Activated T-cell treated with anti-CD3 and anti-CD28 coated beads for 48 hours (primary cell): ENCODE measurements around the gene HHATL.
"Not testable (repeated sequence)": the region's sequence is repeated elsewhere in the genome, so short reads cannot be mapped to it uniquely, and the experiment has no call there.

Source experiments
- DNase-seq: peaks from one replicate; pipeline ENCODE4 v3.0.0-alpha.2; 2020; ENCODE audit warnings: low read depth

HHATL gene

GRCh38 chr3:42734263-42734860 lies 31.8 kb upstream of the HHATL start:
- DNase-seq = no peak

DNA sequence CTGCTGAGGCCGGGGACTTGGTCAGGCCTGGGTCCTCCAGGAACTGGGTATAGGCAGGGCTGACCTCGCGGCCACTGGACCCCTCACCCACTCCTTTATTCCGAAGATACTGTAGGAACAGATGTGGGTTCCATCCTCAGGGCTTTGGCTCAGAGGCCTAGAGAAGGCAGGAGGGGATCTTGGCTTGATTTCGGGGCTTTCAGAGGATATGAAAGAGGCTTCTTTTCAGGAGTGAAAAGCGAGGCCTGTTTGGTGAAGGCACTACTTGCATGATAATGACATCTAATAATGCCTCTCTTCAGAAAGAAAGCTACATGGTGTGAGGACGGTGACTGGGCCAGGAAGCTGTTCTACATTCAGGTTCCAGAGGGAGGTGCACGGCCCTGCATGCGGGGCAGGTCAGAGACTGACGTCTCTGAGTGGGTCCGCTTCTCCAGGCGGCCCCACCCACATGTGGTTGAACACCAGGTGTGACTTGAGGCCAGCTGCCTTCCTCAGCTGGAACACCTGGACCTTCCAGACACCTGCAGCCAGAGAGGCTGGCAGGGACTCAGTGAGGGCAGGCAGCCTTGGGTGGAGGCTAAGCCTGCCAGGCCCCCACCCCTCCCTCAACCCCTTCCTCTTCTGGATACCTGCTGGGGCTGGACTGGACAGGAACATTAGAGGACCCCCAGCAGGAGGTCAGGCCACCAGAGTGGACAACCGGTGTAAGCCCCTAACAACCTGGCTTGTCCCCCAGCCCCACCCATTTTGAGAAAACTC lies 31.1 kb upstream of the HHATL start:
- DNase-seq = no peak

GRCh38 chr3:42732829-42733459 lies 30.3 kb upstream of the HHATL start:
- DNase-seq = no peak

- no peak for DNase-seq
Measured at GRCh38 chr3:42732196-42732828, 29.7 kb upstream of the HHATL start.

GRCh38 chr3:42731476-42732195 lies 29.0 kb upstream of the HHATL start:
- no peak for DNase-seq

DNA sequence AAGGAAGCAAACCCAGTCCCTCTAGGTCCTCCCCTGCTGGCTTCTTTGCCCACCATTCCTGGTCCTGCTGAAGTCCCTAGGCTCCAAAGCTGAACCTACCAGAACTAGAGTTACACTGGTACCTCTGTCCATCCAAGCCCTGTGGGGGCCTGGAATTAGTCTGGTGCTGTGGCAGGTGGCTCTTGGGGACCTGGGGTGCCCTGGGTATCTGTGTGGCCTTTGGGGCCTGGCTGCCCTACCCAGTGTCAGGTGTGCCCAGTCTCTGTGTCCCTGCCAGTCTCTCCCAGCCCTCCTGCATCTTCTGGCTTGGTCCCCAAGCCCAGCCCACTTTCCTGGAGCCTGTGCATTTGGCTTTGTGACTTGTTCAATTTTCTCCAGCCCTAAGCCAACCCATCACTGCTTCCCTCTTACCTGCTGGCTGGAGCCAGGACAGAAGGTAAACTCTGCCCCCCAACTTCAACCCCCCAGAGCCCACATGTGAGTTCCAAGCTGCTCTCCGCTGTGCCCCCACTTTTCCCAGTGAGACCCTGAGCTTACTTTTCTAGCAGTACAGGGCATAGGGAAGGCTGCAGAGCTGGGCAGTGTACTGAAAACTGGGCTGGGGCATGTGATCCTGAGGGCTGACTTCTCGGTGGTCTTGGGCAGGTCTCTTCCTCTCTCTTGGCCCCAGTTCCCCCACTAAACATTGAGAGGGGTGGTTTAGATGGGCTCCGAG lies 28.3 kb upstream of the HHATL start:
- no peak for DNase-seq

GRCh38 chr3:42730294-42730693 lies 27.7 kb upstream of the HHATL start:
- DNase-seq = no peak

DNA sequence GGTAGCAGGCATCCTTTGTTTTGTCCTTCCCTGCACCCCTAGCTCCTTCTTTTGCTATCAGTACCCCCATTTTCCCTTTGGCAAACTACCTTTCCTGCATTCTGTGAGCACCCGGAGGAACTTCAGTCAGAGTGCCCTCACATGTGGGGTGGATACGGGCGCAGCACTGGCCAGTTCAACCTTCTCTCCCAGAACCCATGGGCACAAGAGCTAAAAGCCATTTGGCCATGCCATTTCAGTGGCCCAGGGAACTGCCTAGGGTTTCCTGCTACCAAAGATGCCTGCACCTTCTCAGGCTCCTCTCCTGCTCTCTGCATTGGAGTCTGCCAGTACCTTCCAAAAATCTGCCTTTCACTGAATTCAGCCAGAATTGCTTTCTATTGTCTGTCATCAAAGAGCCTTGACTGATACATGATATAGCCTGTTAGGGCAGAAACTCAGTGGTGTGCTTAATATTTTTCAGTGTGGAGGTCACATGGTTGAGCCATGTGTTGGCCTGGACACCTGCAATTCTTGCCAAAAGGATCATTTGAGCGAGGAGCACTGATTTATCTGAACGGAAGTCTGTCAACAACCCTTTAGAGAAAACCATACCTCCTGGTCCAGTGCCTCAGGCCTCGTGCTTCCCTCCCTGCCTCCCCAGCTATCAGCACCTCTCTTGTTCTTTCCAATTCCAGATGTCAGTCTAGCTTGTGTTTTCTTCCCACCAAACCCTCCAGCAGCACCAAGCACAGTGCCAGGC lies 27.0 kb upstream of the HHATL start:
- no peak for DNase-seq

GRCh38 chr3:42728668-42729364 lies 26.2 kb upstream of the HHATL start:
- DNase-seq = no peak

DNA sequence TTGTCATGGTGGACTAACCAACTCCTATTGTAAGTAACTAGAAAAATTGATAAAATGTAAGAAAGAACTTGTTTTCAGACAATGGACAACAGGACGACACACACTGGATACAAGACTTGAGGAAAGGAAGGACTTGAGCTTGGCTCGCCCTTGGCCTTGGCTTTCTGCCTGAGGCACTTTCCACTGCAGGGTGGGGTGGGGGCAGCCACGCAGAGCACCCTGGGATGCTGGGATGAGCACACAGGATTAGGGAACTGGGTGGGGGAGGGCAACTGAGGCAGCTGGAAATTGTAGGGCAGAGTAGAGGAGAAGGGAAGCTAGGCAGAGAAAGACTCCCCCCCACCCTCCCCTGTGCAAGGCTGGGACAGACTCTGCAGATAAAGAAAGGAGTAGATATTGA lies 25.5 kb upstream of the HHATL start:
- DNase-seq = no peak

DNA sequence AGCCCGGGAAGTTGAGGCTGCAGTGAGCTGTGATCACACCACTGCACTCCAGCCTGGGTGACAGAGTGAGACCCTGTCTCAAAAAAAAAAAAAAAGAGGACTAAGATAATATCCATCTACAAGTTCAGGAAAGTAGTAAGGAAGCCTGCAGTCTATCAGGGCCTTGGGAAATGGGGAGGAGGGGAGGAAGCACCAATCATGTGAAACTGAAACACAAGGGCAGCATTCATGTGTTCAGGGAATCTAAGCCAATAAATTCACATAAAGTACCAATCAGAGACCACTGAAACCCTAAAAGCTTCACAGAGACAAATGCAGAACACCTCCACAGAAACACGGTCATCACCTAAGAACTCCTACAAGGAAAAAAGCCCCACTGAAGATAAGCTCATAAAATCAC lies 22.9 kb upstream of the HHATL start:
- no peak for DNase-seq

DNA sequence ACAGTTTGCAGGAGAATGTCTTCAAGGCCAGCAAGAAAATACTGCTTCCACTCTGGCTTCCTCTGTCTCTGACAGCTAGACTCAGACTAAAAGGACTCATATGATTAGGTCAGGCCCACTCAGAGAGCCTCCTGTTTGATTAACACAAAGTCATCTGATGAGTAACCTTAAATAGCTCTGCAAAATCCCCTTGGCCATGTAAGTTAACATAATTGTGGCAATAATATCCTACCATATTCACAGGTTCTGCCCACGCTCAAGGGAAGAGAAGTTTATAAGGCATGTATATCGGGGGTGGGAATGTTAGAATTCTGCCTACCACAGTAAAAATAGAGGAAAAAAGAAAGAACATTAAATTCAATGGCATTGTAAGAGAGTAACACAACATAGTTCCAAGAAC lies 20.6 kb upstream of the HHATL start:
- DNase-seq = no peak

DNA sequence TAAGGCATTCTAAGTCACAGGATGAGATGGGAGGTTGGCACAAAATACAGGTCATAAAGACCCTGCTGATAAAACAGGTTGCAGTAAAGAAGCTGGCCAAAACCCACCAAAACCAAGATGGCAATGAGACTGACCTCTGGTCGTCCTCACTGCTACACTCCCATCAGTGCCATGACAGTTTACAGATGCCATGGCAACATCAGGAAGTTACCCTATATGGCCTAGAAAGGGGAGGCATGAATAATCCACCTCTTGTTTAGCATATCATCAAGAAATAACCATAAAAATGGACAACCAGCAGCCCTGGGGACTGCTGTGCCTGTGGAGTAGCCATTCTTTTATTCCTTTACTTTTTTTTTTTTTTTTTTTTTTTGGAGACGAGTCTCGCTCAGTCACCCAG lies 19.8 kb upstream of the HHATL start:
- DNase-seq = not testable (repeated sequence)

- no peak for DNase-seq
Measured at GRCh38 chr3:42721690-42722089, 19.1 kb upstream of the HHATL start.

GRCh38 chr3:42720126-42720525 lies 17.5 kb upstream of the HHATL start:
- DNase-seq = no peak

- no peak for DNase-seq
Measured at GRCh38 chr3:42719002-42719401, 16.4 kb upstream of the HHATL start.

DNA sequence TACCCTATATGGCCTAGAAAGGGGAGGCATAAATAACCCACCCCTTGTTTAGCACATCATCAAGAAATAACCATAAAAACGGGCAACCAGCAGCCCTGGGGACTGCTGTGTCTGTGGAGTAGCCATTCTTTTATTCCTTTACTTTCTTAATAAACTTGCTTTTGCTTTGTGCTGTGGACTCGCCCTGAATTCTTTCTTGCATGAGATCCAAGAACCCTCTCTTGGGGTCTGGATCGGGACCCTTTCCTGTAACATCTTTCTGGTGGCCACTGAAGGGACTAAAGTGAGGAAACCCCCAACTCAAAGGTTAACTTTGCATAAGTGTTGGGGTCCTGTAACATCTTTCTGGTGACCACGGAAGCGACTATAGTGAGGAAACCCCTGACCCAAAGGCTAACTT lies 15.7 kb upstream of the HHATL start:
- DNase-seq = no peak

- no peak for DNase-seq
Measured at GRCh38 chr3:42717306-42717705, 14.7 kb upstream of the HHATL start.

DNA sequence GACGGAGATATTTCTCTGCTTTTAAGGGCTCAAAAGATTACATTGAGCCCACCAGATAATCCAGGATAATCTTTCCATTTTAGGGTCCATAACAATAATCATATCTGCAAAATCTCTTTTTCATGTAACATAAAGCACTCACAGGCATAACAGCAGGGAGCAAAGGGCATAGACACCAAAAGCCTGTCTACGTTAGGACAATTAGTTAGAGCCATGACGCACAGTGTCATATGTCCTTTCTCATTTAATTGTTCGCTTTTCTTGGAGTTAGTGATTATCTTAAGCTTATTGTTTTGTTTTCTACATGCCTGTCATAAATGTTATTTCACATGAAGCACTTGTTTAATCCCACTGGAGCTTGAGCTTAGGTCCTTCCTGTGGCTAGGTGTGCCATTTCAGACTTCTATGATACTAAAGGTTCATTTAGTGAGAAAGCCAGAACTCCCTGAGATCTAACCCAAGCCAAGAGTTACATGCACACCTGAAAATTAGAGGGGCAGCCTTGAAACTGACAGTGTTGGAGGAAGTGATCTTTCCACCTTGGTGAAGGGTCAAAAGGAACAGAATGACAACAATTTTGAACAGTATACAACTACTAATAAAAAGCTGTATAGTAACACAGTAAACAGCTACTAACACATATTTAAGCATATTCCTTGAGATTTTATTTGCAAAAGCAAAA lies 11.7 kb upstream of the HHATL start:
- no peak for DNase-seq

GRCh38 chr3:42713747-42714146 lies 11.1 kb upstream of the HHATL start:
- no peak for DNase-seq
